Measurements from ENCODE around the gene LCTL.
"Not testable (repeated sequence)": the region's sequence is repeated elsewhere in the genome, so short reads cannot be mapped to it uniquely, and the experiment has no call there.

The LCTL gene

GRCh38 chr15:66590435-66590834, 24.6 kb upstream of the LCTL start:
- no peak for DNase-seq

GRCh38 chr15:66589429-66589828, 23.6 kb upstream of the LCTL start:
- DNase-seq = not testable (repeated sequence)

- no peak for DNase-seq
Measured at GRCh38 chr15:66588971-66589370, 23.2 kb upstream of the LCTL start.

GRCh38 chr15:66588537-66588936, 22.7 kb upstream of the LCTL start:
- DNase-seq = no peak

GRCh38 chr15:66587749-66588148, 22.0 kb upstream of the LCTL start:
- DNase-seq = no peak

- no peak for DNase-seq
Measured at GRCh38 chr15:66587020-66587419, 21.2 kb upstream of the LCTL start.

GRCh38 chr15:66586155-66586976, 20.6 kb upstream of the LCTL start:
- DNase-seq = no peak

GRCh38 chr15:66581972-66582537, 16.3 kb upstream of the LCTL start:
- peak; percentile 2 for DNase-seq

GRCh38 chr15:66580643-66581042, 14.8 kb upstream of the LCTL start:
- no peak for DNase-seq

- DNase-seq = no peak
Measured at GRCh38 chr15:66578286-66578875, 12.6 kb upstream of the LCTL start.

GRCh38 chr15:66574596-66574950, 8.8 kb upstream of the LCTL start:
- DNase-seq = no peak

- DNase-seq = no peak
Measured at GRCh38 chr15:66573719-66574595, 8.2 kb upstream of the LCTL start.

GRCh38 chr15:66573348-66573718, 7.5 kb upstream of the LCTL start:
- no peak for DNase-seq

GRCh38 chr15:66572146-66572545, 6.3 kb upstream of the LCTL start:
- no peak for DNase-seq

GRCh38 chr15:66570842-66571478, 5.2 kb upstream of the LCTL start:
- DNase-seq = no peak

- DNase-seq = no peak
Measured at GRCh38 chr15:66570327-66570726, 4.5 kb upstream of the LCTL start.

- no peak for DNase-seq
Measured at GRCh38 chr15:66569461-66570137, 3.8 kb upstream of the LCTL start.

- DNase-seq = no peak
Measured at GRCh38 chr15:66567897-66568296, 2.1 kb upstream of the LCTL start.

GRCh38 chr15:66566963-66567531, 1.2 kb upstream of the LCTL start:
- DNase-seq = peak; percentile 29

GRCh38 chr15:66565141-66565641, 607 bp downstream of the LCTL start:
- no peak for DNase-seq

GRCh38 chr15:66564136-66565041, 1.4 kb downstream of the LCTL start:
- DNase-seq = no peak

All from NCI-H2029 treated with DMSO at 0.1 percent for 48 hours (cell line).